T-cell (primary cell): ENCODE results near the gene IRAK3. TPM values are rescaled to one million over a fixed set of nuclear protein-coding genes. Genes with fewer than 3 reads are reported as not detected.

Experiments
- ATAC-seq, 4 experiments: fragments of 200-7000 bp in 3 of 4; fragments of 150-1000 bp in 1 of 4; cut with Tn5 transposase; replicated peaks in 1 of 4; 1 replicate in 3 of 4; 2 replicates in 1 of 4; pipeline ENCODE4 v1.10.0; 2021; ENCODE audit warnings: moderate library complexity in 3 of 4, mild to moderate bottlenecking in 2 of 4, moderate number of reproducible peaks in 1 of 4
- CTCF ChIA-PET, 2 donors: fragments of 300-600 bp; sonication (Branson Sonifier 250); formaldehyde crosslinking; loops; one replicate each; lab custom pipeline; 2022; ENCODE audit warnings: antibody characterized with exemption in 2 of 2; lab: Charles Lee
- POLR2A ChIA-PET, 2 donors: fragments of 300-600 bp; sonication (Branson Sonifier 250); formaldehyde crosslinking; loops; one replicate each; lab custom pipeline; 2022; ENCODE audit warnings: antibody characterized with exemption in 2 of 2; lab: Charles Lee
- DNase-seq, 35 experiments: peaks; one replicate each; pipeline versions ENCODE4 v3.0.0 to v3.0.0-alpha.2; 2013 to 2023
- H3K27ac ChIP-seq: one replicate; pipeline ENCODE4 v1.5.1; 2013; ENCODE audit warnings: low read length
- H3K27me3 ChIP-seq, 2 experiments: replicated peaks in 1 of 2; 1 replicate in 1 of 2; 2 replicates in 1 of 2; pipeline versions ENCODE4 v1.6.1 to v1.7.0; 2013; ENCODE audit warnings: low read length in 1 of 2, mixed read lengths in 1 of 2; ENCODE audit not compliant: control insufficient read depth in 2 of 2, insufficient read depth in 2 of 2; ENCODE audit errors: extremely low read depth in 1 of 2
- H3K36me3 ChIP-seq, 2 donors: 1 replicate in 1 of 2; 2 replicates in 1 of 2; pipeline versions ENCODE4 v1.6.1 to v1.7.0; 2013; ENCODE audit warnings: low read length in 1 of 2; ENCODE audit not compliant: control insufficient read depth in 2 of 2, insufficient read depth in 1 of 2; ENCODE audit errors: extremely low read depth in 1 of 2
- H3K4me1 ChIP-seq, 2 experiments: 1 replicate in 1 of 2; 2 replicates in 1 of 2; pipeline versions ENCODE4 v1.6.1 to v1.7.0; 2013; ENCODE audit warnings: low read length in 2 of 2, mixed read lengths in 1 of 2; ENCODE audit not compliant: insufficient read depth in 2 of 2, control insufficient read depth in 1 of 2; ENCODE audit errors: extremely low read depth in 1 of 2
- H3K4me3 ChIP-seq, 2 donors: 1 replicate in 1 of 2; 2 replicates in 1 of 2; pipeline versions ENCODE4 v1.5.1 to v1.7.0; 2013; ENCODE audit warnings: mild to moderate bottlenecking in 2 of 2, low read length in 1 of 2, moderate library complexity in 1 of 2; ENCODE audit not compliant: control insufficient read depth in 1 of 2; ENCODE audit errors: extremely low read depth in 1 of 2
- H3K9me3 ChIP-seq: 2 replicates; pipeline ENCODE4 v1.7.0; 2013
- H3K27ac Mint-ChIP-seq, 2 donors: one replicate each; pipeline ENCODE4 v1.8.0; 2020 to 2021; ENCODE audit warnings: mild to moderate bottlenecking in 2 of 2, mixed read lengths in 2 of 2
- H3K27me3 Mint-ChIP-seq, 2 donors: one replicate each; pipeline ENCODE4 v1.8.0; 2021 to 2022; ENCODE audit warnings: mixed read lengths in 2 of 2
- H3K36me3 Mint-ChIP-seq: one replicate; pipeline ENCODE4 v1.8.0; 2021; ENCODE audit warnings: mixed read lengths
- H3K4me1 Mint-ChIP-seq, 3 donors: one replicate each; pipeline ENCODE4 v1.8.0; 2020 to 2022; ENCODE audit warnings: mixed read lengths in 3 of 3, mild to moderate bottlenecking in 1 of 3
- H3K4me3 Mint-ChIP-seq, 3 donors: one replicate each; pipeline ENCODE4 v1.8.0; 2020 to 2022; ENCODE audit warnings: mild to moderate bottlenecking in 3 of 3, mixed read lengths in 3 of 3, moderate library complexity in 3 of 3
- H3K9me3 Mint-ChIP-seq, 3 donors: one replicate each; pipeline ENCODE4 v1.8.0; 2020 to 2022; ENCODE audit warnings: mixed read lengths in 3 of 3
- WGBS: methylation state at CpG from one replicate; pipeline ENCODE4 v1.1.5; 2013; ENCODE audit warnings: missing lambda C conversion rate; ENCODE audit not compliant: insufficient coverage; 5-methylcytosine and 5-hydroxymethylcytosine counted together
- total RNA-seq, 35 experiments: library from RNA in 6 of 35; stranded (reverse) in 6 of 35; fragments of 120-200 nt in 1 of 35; gene quantifications; one replicate each; pipeline versions ENCODE4 v1.2.1 to v1.2.4 and lab custom pipeline; 2013 to 2026

IRAK3 gene
- total RNA-seq, 5 donors from 2014 or later (not counting 1 experiment from before 2014, with no cell fraction given) = 0.16 to 1.0 (median 0.39) TPM

GRCh38 chr12:66280561-66280960 lies 91.5 kb downstream of the IRAK3 start:
- Histone ChIP-seq H3K36me3 (no peaks in the 10 kb centered on the region), H3K4me3 (no peak overlapping the region), H3K4me1 (peaks cover 10 to 24% of the 10 kb centered on the region in 2 experiments), H3K27ac (no peak overlapping the region), H3K27me3 (no peaks in the 10 kb centered on the region), H3K9me3 (no peaks in the 10 kb centered on the region)
- H3K27ac Mint-ChIP-seq = no peak overlapping the region
- peaks cover 50 to 66% (median 63%) of the 10 kb centered on the region in 3 donors for H3K4me1 Mint-ChIP-seq
- no peak for ATAC-seq
- DNase-seq = no peak
- POLR2A ChIA-PET = interaction anchor here (0.6 kb wide), 2 partner anchors 22 to 110 kb away, joined by 3 to 5 read pairs; partner anchors contain the start of genes HELB (in 1 of the 2) and TMBIM4 (in 1 of the 2)
- no peaks in the 10 kb centered on the region for H3K27me3 Mint-ChIP-seq
- H3K9me3 Mint-ChIP-seq = peaks cover 0 to 10% (median 2%) of the 10 kb centered on the region in 3 donors
- whole genome bisulfite sequencing = 100% methylated on average over 1 of the region's 1 CpG
- no peak overlapping the region for H3K4me3 Mint-ChIP-seq
- CTCF ChIA-PET = interaction anchor here (0.6 to 1.5 kb wide), 3 partner anchors 10 to 23 kb away, joined by 3 to 5 read pairs (median 5); partner anchors contain the start of gene HELB (in 1 of the 2)
- peaks cover 6% of the 10 kb centered on the region for H3K36me3 Mint-ChIP-seq

- peaks cover 23 to 41% of the 10 kb centered on the region in 2 experiments for H3K4me1 ChIP-seq
- no peak overlapping the region for H3K4me3 ChIP-seq
- peaks cover 0 to 10% (median 2%) of the 10 kb centered on the region in 3 donors for H3K9me3 Mint-ChIP-seq
- WGBS = no CpG with 5 or more reads among the region's 3 CpGs
- ChIA-PET CTCF (interaction anchor here (0.6 to 1.3 kb wide), 4 partner anchors 12 to 1738 kb away, joined by 3 to 4 read pairs (median 3); no protein-coding TSS in a partner anchor), POLR2A (no interaction called here)
- no peak overlapping the region for H3K27ac ChIP-seq
- DNase-seq = no peak
- H3K36me3 ChIP-seq = no peaks in the 10 kb centered on the region
- no peaks in the 10 kb centered on the region for H3K9me3 ChIP-seq
- no peak overlapping the region for H3K4me3 Mint-ChIP-seq
- H3K27ac Mint-ChIP-seq = no peak overlapping the region
- peaks cover 6% of the 10 kb centered on the region for H3K36me3 Mint-ChIP-seq
- no peaks in the 10 kb centered on the region for H3K27me3 ChIP-seq
- H3K4me1 Mint-ChIP-seq = peaks cover 61 to 76% (median 68%) of the 10 kb centered on the region in 3 donors
- ATAC-seq = no peak
- H3K27me3 Mint-ChIP-seq = no peaks in the 10 kb centered on the region
Measured at GRCh38 chr12:66282244-66282643, 93.2 kb downstream of the IRAK3 start.

GRCh38 chr12:66287275-66287674 lies 98.3 kb downstream of the IRAK3 start:
- Mint-ChIP-seq H3K36me3 (no peaks in the 10 kb centered on the region), H3K4me3 (peak overlapping the region; percentile 5 to 71 (median 41)), H3K9me3 (peaks cover 0 to 3% (median 0%) of the 10 kb centered on the region in 3 donors), H3K4me1 (peaks cover 86 to 92% (median 90%) of the 10 kb centered on the region in 3 donors), H3K27ac (peak overlapping the region; percentile 85 to 92), H3K27me3 (no peaks in the 10 kb centered on the region)
- H3K4me1 ChIP-seq = peaks cover 55 to 70% of the 10 kb centered on the region in 2 experiments
- H3K9me3 ChIP-seq = no peaks in the 10 kb centered on the region
- H3K36me3 ChIP-seq = no peaks in the 10 kb centered on the region
- no peaks in the 10 kb centered on the region for H3K27me3 ChIP-seq
- H3K4me3 ChIP-seq = no peak overlapping the region
- POLR2A ChIA-PET = no interaction called here
- ATAC-seq = no peak
- H3K27ac ChIP-seq = peak overlapping the region; percentile 12
- DNase-seq = no peak
- CTCF ChIA-PET = no interaction called here
- 96% methylated on average over 3 of the region's 3 CpGs for WGBS

- Mint-ChIP-seq H3K27ac (peak overlapping the region; percentile 85 to 92), H3K27me3 (no peaks in the 10 kb centered on the region), H3K9me3 (peaks cover 0 to 3% (median 0%) of the 10 kb centered on the region in 3 donors), H3K4me1 (peaks cover 91 to 95% (median 93%) of the 10 kb centered on the region in 3 donors), H3K36me3 (no peaks in the 10 kb centered on the region), H3K4me3 (peak overlapping the region; percentile 41 to 71 (median 59))
- ATAC-seq = peak; percentile 92 to 98 (median 94)
- no peaks in the 10 kb centered on the region for H3K36me3 ChIP-seq
- no peaks in the 10 kb centered on the region for H3K27me3 ChIP-seq
- CTCF ChIA-PET = interaction anchor here (0.5 to 1.2 kb wide), 8 partner anchors 9 to 1491 kb away, joined by 3 to 14 read pairs (median 6); partner anchors contain the start of gene HELB (in 1 of the 2)
- peaks cover 55 to 78% of the 10 kb centered on the region in 2 experiments for H3K4me1 ChIP-seq
- H3K9me3 ChIP-seq = no peaks in the 10 kb centered on the region
- H3K27ac ChIP-seq = peak overlapping the region; percentile 12
- 0% methylated on average over 2 of the region's 5 CpGs for WGBS
- peak overlapping the region; percentile 12 to 23 for H3K4me3 ChIP-seq
- DNase-seq = peak; percentile 18 to 88 (median 58)
- POLR2A ChIA-PET = interaction anchor here (0.6 to 1.1 kb wide), 7 partner anchors 14 to 1119 kb away, joined by 3 to 18 read pairs (median 4); partner anchors contain the start of genes HELB (in 1 of the 2) and LEMD3 (in 1 of the 2)
Measured at GRCh38 chr12:66288121-66288520, 99.1 kb downstream of the IRAK3 start.

GRCh38 chr12:66289485-66289884 lies 100.5 kb downstream of the IRAK3 start:
- peaks cover 0 to 3% (median 3%) of the 10 kb centered on the region in 3 donors for H3K9me3 Mint-ChIP-seq
- Histone ChIP-seq H3K27ac (peak overlapping the region; percentile 45), H3K36me3 (no peaks in the 10 kb centered on the region), H3K4me3 (no peak overlapping the region), H3K4me1 (peaks cover 52 to 73% of the 10 kb centered on the region in 2 experiments), H3K27me3 (no peaks in the 10 kb centered on the region), H3K9me3 (no peaks in the 10 kb centered on the region)
- no peaks in the 10 kb centered on the region for H3K27me3 Mint-ChIP-seq
- WGBS = 100% methylated on average over 1 of the region's 2 CpGs
- DNase-seq = no peak
- no peak for ATAC-seq
- no peaks in the 10 kb centered on the region for H3K36me3 Mint-ChIP-seq
- peak overlapping the region in 1 of 3 donors; percentile 71 for H3K4me3 Mint-ChIP-seq
- ChIA-PET CTCF (interaction anchor here (0.7 to 1.6 kb wide), 2 partner anchors 12 to 119 kb away, joined by 3 read pairs; partner anchors contain the start of gene HELB (in 1 of the 2)), POLR2A (interaction anchor here in 1 of 2 donors (0.6 kb wide), 2 partner anchors 13 to 23 kb away, joined by 3 to 4 read pairs; partner anchors contain the start of gene HELB)
- peak overlapping the region; percentile 85 to 92 for H3K27ac Mint-ChIP-seq
- H3K4me1 Mint-ChIP-seq = peaks cover 81 to 87% (median 85%) of the 10 kb centered on the region in 3 donors

- Mint-ChIP-seq H3K9me3 (peaks cover 0 to 3% (median 3%) of the 10 kb centered on the region in 3 donors), H3K4me1 (peaks cover 75 to 82% (median 79%) of the 10 kb centered on the region in 3 donors)
- peak in 13 of 35 experiments; percentile 2 to 63 (median 18) for DNase-seq
Measured at GRCh38 chr12:66290716-66291200, 101.7 kb downstream of the IRAK3 start.

More at GRCh38 chr12:66290716-66291200, 101.7 kb downstream of the IRAK3 start:
- ATAC-seq = peak; percentile 56 to 69 (median 66)
- Histone ChIP-seq H3K9me3 (no peaks in the 10 kb centered on the region), H3K27me3 (no peaks in the 10 kb centered on the region), H3K27ac (peak overlapping the region; percentile 45), H3K36me3 (no peaks in the 10 kb centered on the region), H3K4me1 (peaks cover 52 to 70% of the 10 kb centered on the region in 2 experiments), H3K4me3 (no peak overlapping the region)
- Mint-ChIP-seq H3K27ac (peak overlapping the region; percentile 85 to 92), H3K4me3 (peak overlapping the region; percentile 31 to 71 (median 41)), H3K36me3 (no peaks in the 10 kb centered on the region), H3K27me3 (no peaks in the 10 kb centered on the region)
- CTCF ChIA-PET = interaction anchor here in 1 of 2 donors (1.6 kb wide), 1 partner anchor 11 kb away, joined by 3 read pairs; the partner anchor contains the start of gene HELB
- no CpG with 5 or more reads among the region's 2 CpGs for WGBS
- POLR2A ChIA-PET = interaction anchor here in 1 of 2 donors (1.1 kb wide), 1 partner anchor 122 kb away, joined by 3 read pairs; no protein-coding TSS in a partner anchor
